ENCODE measurements around the gene RYR1.

RYR1 gene

GRCh38 chr19:38445362-38445761, 11.9 kb downstream of the RYR1 start:
- in situ Hi-C loops (cut with HindIII; ENCODE audit: low pct_ligation_motif_present, low pct_unique_long_range_greater_than_20kb, low sequenced_read_pairs): no loop called here
- DNase-seq: no peak

GRCh38 chr19:38448225-38448624, 14.7 kb downstream of the RYR1 start:
- in situ Hi-C loops (cut with HindIII; ENCODE audit: low pct_ligation_motif_present, low pct_unique_long_range_greater_than_20kb, low sequenced_read_pairs): no loop called here
- DNase-seq: no peak

- in situ Hi-C loops (cut with HindIII; ENCODE audit: low pct_ligation_motif_present, low pct_unique_long_range_greater_than_20kb, low sequenced_read_pairs): no loop called here
- no peak for DNase-seq
These were observed 16.0 kb downstream of the RYR1 start for GRCh38 chr19:38449518-38449917.

GRCh38 chr19:38451036-38451435, 17.5 kb downstream of the RYR1 start:
- in situ Hi-C loops (cut with HindIII; ENCODE audit: low pct_ligation_motif_present, low pct_unique_long_range_greater_than_20kb, low sequenced_read_pairs): no loop called here
- DNase-seq: no peak

- no peak for DNase-seq
- in situ Hi-C loops (cut with HindIII; ENCODE audit: low pct_ligation_motif_present, low pct_unique_long_range_greater_than_20kb, low sequenced_read_pairs): no loop called here
These were observed 18.1 kb downstream of the RYR1 start for GRCh38 chr19:38451629-38452028.

GRCh38 chr19:38452430-38453366, 19.2 kb downstream of the RYR1 start:
- DNase-seq: no peak
- in situ Hi-C loops (cut with HindIII; ENCODE audit: low pct_ligation_motif_present, low pct_unique_long_range_greater_than_20kb, low sequenced_read_pairs): no loop called here

GRCh38 chr19:38453596-38453995, 20.1 kb downstream of the RYR1 start:
- DNase-seq: no peak
- in situ Hi-C loops (cut with HindIII; ENCODE audit: low pct_ligation_motif_present, low pct_unique_long_range_greater_than_20kb, low sequenced_read_pairs): no loop called here

- peak; percentile 18 for DNase-seq
- in situ Hi-C loops (cut with HindIII; ENCODE audit: low pct_ligation_motif_present, low pct_unique_long_range_greater_than_20kb, low sequenced_read_pairs): no loop called here
These were observed 21.5 kb downstream of the RYR1 start for GRCh38 chr19:38455031-38455430.

GRCh38 chr19:38457202-38457601, 23.7 kb downstream of the RYR1 start:
- in situ Hi-C loops (cut with HindIII; ENCODE audit: low pct_ligation_motif_present, low pct_unique_long_range_greater_than_20kb, low sequenced_read_pairs): no loop called here
- DNase-seq: no peak

- in situ Hi-C loops (cut with HindIII; ENCODE audit: low pct_ligation_motif_present, low pct_unique_long_range_greater_than_20kb, low sequenced_read_pairs): no loop called here
These were observed 24.4 kb downstream of the RYR1 start for GRCh38 chr19:38457690-38458405.

GRCh38 chr19:38458991-38459390, 25.5 kb downstream of the RYR1 start:
- in situ Hi-C loops (cut with HindIII; ENCODE audit: low pct_ligation_motif_present, low pct_unique_long_range_greater_than_20kb, low sequenced_read_pairs): no loop called here
- no peak for DNase-seq

More at GRCh38 chr19:38457690-38458405, 24.4 kb downstream of the RYR1 start:
- DNase-seq: no peak

- in situ Hi-C loops (cut with HindIII; ENCODE audit: low pct_ligation_motif_present, low pct_unique_long_range_greater_than_20kb, low sequenced_read_pairs): no loop called here
- no peak for DNase-seq
These were observed 29.9 kb downstream of the RYR1 start for GRCh38 chr19:38463365-38463764.

- in situ Hi-C loops (cut with HindIII; ENCODE audit: low pct_ligation_motif_present, low pct_unique_long_range_greater_than_20kb, low sequenced_read_pairs): no loop called here
These were observed 31.1 kb downstream of the RYR1 start for GRCh38 chr19:38464421-38465082.

GRCh38 chr19:38466050-38466449, 32.6 kb downstream of the RYR1 start:
- DNase-seq: no peak
- in situ Hi-C loops (cut with HindIII; ENCODE audit: low pct_ligation_motif_present, low pct_unique_long_range_greater_than_20kb, low sequenced_read_pairs): no loop called here

More at GRCh38 chr19:38464421-38465082, 31.1 kb downstream of the RYR1 start:
- DNase-seq: no peak

- DNase-seq: no peak
- in situ Hi-C loops (cut with HindIII; ENCODE audit: low pct_ligation_motif_present, low pct_unique_long_range_greater_than_20kb, low sequenced_read_pairs): no loop called here
These were observed 34.3 kb downstream of the RYR1 start for GRCh38 chr19:38467541-38468525.

- in situ Hi-C loops (cut with HindIII; ENCODE audit: low pct_ligation_motif_present, low pct_unique_long_range_greater_than_20kb, low sequenced_read_pairs): no loop called here
- no peak for DNase-seq
These were observed 35.7 kb downstream of the RYR1 start for GRCh38 chr19:38469151-38469550.

- in situ Hi-C loops (cut with HindIII; ENCODE audit: low pct_ligation_motif_present, low pct_unique_long_range_greater_than_20kb, low sequenced_read_pairs): no loop called here
- no peak for DNase-seq
These were observed 37.4 kb downstream of the RYR1 start for GRCh38 chr19:38470788-38471480.
